GM19372 (cell line): Measurements from ENCODE around the gene LONP1.
"Not testable (repeated sequence)": the region's sequence is repeated elsewhere in the genome, so short reads cannot be mapped to it uniquely, and the experiment has no call there.

Source experiments
- ATAC-seq: cut with Tn5 transposase; IDR thresholded peaks from one replicate; pipeline ENCODE4 v1.9.1; 2021; ENCODE audit warnings: mild to moderate bottlenecking, low read depth, moderate library complexity; ENCODE audit not compliant: unreplicated experiment

LONP1 gene

GRCh38 chr19:5719961-5720790 lies at the start of gene LONP1, which contains the start of gene CATSPERD:
TSS of gene LONP1 (minus strand) at chr19:5720146. CDS start at chr19:5720132, 14 bp downstream.
TSS of gene CATSPERD (plus strand) at chr19:5720637. CDS start at chr19:5720738, 101 bp downstream.
- ATAC-seq = peak; percentile 87

GRCh38 chr19:5767949-5768348 lies 48.0 kb upstream of the LONP1 start:
- no peak for ATAC-seq

- no peak for ATAC-seq
These were observed 45.3 kb upstream of the LONP1 start for GRCh38 chr19:5765220-5765619.

- ATAC-seq = no peak
These were observed 42.8 kb upstream of the LONP1 start for GRCh38 chr19:5762608-5763217.

GRCh38 chr19:5753743-5754142 lies 33.8 kb upstream of the LONP1 start:
- no peak for ATAC-seq

GRCh38 chr19:5751709-5752108 lies 31.8 kb upstream of the LONP1 start:
- ATAC-seq = no peak

- ATAC-seq = no peak
These were observed 29.6 kb upstream of the LONP1 start for GRCh38 chr19:5749505-5749904.

- ATAC-seq = not testable (repeated sequence)
These were observed 29.0 kb upstream of the LONP1 start for GRCh38 chr19:5748920-5749319.

GRCh38 chr19:5744999-5745398 lies 25.1 kb upstream of the LONP1 start:
- not testable (repeated sequence) for ATAC-seq

GRCh38 chr19:5743630-5744029 lies 23.7 kb upstream of the LONP1 start:
- no peak for ATAC-seq

- ATAC-seq = no peak
These were observed 22.1 kb upstream of the LONP1 start for GRCh38 chr19:5742051-5742450.

GRCh38 chr19:5738423-5738822 lies 18.5 kb upstream of the LONP1 start:
- ATAC-seq = no peak

GRCh38 chr19:5733172-5733571 lies 13.2 kb upstream of the LONP1 start:
- not testable (repeated sequence) for ATAC-seq

GRCh38 chr19:5727453-5728050 lies 7.6 kb upstream of the LONP1 start:
- ATAC-seq = no peak

- ATAC-seq = peak; percentile 2
These were observed 529 bp downstream of the LONP1 start for GRCh38 chr19:5719274-5719960.

GRCh38 chr19:5718579-5719273 lies 1.2 kb downstream of the LONP1 start:
- no peak for ATAC-seq

GRCh38 chr19:5718037-5718578 lies 1.8 kb downstream of the LONP1 start:
- ATAC-seq = no peak

GRCh38 chr19:5717215-5717935 lies 2.6 kb downstream of the LONP1 start:
- no peak for ATAC-seq

GRCh38 chr19:5714816-5715215 lies 5.1 kb downstream of the LONP1 start:
- no peak for ATAC-seq
